NCI-H128 (cell line): Measurements from ENCODE around the gene MST1.
"Not testable (repeated sequence)": the region's sequence is repeated elsewhere in the genome, so short reads cannot be mapped to it uniquely, and the experiment has no call there.

Experiments
- DNase-seq: peaks from one replicate; lab custom pipeline; 2025; ENCODE audit not compliant: unreplicated experiment; lab: John Stamatoyannopoulos, UW

The MST1 gene

GRCh38 chr3:49701388-49702077 lies 12.3 kb upstream of the MST1 start:
- DNase-seq: no peak

- no peak for DNase-seq
Measured at GRCh38 chr3:49700453-49701128, 11.3 kb upstream of the MST1 start.

- no peak for DNase-seq
Measured at GRCh38 chr3:49700014-49700413, 10.7 kb upstream of the MST1 start.

- no peak for DNase-seq
Measured at GRCh38 chr3:49699281-49699979, 10.2 kb upstream of the MST1 start.

GRCh38 chr3:49695350-49696015 lies 6.2 kb upstream of the MST1 start:
- DNase-seq: not testable (repeated sequence)

- not testable (repeated sequence) for DNase-seq
Measured at GRCh38 chr3:49694409-49695070, 5.3 kb upstream of the MST1 start.

GRCh38 chr3:49691481-49691880 lies 2.2 kb upstream of the MST1 start:
- DNase-seq: not testable (repeated sequence)

GRCh38 chr3:49690856-49691255 lies 1.6 kb upstream of the MST1 start:
- DNase-seq: not testable (repeated sequence)

- DNase-seq: not testable (repeated sequence)
Measured at GRCh38 chr3:49689908-49690624, 792 bp upstream of the MST1 start.

GRCh38 chr3:49688338-49689045 lies 782 bp downstream of the MST1 start:
- DNase-seq: not testable (repeated sequence)

GRCh38 chr3:49687424-49687795 lies 1.9 kb downstream of the MST1 start:
- DNase-seq: not testable (repeated sequence)

- DNase-seq: not testable (repeated sequence)
Measured at GRCh38 chr3:49686769-49687423, 2.4 kb downstream of the MST1 start.

GRCh38 chr3:49686346-49686745 lies 2.9 kb downstream of the MST1 start:
- DNase-seq: not testable (repeated sequence)

GRCh38 chr3:49685846-49686245 lies 3.4 kb downstream of the MST1 start:
- DNase-seq: not testable (repeated sequence)

- DNase-seq: not testable (repeated sequence)
Measured at GRCh38 chr3:49685103-49685502, 4.2 kb downstream of the MST1 start.

- not testable (repeated sequence) for DNase-seq
Measured at GRCh38 chr3:49684453-49684852, 4.8 kb downstream of the MST1 start.

- DNase-seq: no peak
Measured at GRCh38 chr3:49683162-49683561, 6.1 kb downstream of the MST1 start.

- no peak for DNase-seq
Measured at GRCh38 chr3:49681543-49681942, 7.7 kb downstream of the MST1 start.

GRCh38 chr3:49681232-49681522 lies 8.1 kb downstream of the MST1 start:
- DNase-seq: no peak
